Measurements from ENCODE around the gene RHOC.
"Not testable (repeated sequence)": the region's sequence is repeated elsewhere in the genome, so short reads cannot be mapped to it uniquely, and the experiment has no call there.

The RHOC gene

DNA sequence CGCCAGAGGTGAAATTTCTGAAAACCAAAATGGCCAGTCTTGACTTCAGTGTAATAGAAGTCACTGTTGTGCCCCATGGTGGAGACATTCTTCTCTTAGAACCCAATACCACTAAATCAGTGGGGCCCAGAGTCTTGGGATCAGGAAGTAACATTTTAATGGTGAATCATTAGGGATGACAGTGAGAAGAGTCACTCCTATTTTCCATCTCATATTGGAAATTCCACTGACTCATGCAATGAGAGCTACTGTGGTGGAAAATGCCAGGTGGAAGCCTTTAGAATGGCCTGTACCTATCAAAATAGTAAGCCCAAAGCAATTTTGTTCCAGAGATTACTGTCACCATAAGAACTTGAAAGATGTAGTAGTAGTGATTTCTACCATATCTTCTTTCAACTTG is 28.8 kb upstream of the RHOC start:
- peak; percentile 94 for DNase-seq (ENCODE audit: low read depth)
- H3K4me3 ChIP-seq (ENCODE audit: low read length): no peak overlapping the region
- TF ChIP-seq, protein P1, sequence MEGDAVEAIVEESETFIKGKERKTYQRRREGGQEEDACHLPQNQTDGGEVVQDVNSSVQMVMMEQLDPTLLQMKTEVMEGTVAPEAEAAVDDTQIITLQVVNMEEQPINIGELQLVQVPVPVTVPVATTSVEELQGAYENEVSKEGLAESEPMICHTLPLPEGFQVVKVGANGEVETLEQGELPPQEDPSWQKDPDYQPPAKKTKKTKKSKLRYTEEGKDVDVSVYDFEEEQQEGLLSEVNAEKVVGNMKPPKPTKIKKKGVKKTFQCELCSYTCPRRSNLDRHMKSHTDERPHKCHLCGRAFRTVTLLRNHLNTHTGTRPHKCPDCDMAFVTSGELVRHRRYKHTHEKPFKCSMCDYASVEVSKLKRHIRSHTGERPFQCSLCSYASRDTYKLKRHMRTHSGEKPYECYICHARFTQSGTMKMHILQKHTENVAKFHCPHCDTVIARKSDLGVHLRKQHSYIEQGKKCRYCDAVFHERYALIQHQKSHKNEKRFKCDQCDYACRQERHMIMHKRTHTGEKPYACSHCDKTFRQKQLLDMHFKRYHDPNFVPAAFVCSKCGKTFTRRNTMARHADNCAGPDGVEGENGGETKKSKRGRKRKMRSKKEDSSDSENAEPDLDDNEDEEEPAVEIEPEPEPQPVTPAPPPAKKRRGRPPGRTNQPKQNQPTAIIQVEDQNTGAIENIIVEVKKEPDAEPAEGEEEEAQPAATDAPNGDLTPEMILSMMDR (IDR thresholded peaks at IDR 0.05; ENCODE audit: insufficient read depth, low read depth, low read length, missing control alignments): no peak

DNA sequence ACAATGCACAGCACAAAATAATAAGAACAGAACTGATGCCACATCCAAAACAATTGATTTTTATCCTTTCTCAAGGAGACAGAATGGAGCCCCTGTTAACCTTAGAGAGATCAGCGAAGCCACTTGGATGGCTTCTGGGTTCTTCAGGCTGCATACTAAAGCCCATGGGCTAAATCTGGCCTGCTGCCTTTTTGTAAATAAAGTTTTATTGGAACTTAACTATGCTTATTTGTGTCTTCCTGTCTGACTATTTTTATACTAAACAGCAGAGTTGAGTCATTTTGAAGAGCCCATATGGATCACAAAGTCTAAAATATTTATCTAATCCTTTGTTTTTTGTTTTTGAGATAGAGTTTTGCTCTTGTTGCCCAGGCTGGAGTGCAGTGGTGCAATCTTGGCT is 24.5 kb upstream of the RHOC start:
- no peak overlapping the region for H3K4me3 ChIP-seq (ENCODE audit: low read length)
- TF ChIP-seq, protein P1 (IDR thresholded peaks at IDR 0.05; ENCODE audit: insufficient read depth, low read depth, low read length, missing control alignments): no peak
- DNase-seq (ENCODE audit: low read depth): no peak

DNA sequence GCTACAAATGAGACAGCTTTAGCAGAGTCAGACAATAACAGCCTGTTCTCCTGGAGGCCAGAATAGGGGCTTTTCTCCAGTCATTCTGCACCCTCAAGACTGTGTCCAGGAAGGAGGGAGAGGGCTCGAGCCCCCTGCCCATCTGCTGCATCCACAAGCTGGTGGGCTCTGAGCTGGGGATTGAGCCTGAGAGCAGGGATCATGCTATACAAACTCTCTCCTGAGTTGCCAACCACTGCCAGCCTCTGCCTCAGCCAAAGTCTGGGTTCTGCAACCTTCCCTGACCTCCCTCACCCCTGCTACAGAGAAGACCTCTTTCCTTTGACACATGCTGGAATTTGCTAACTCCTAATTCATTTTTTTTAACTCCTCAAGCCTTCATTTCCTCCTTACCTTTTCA is 23.0 kb upstream of the RHOC start:
- DNase-seq (ENCODE audit: low read depth): no peak
- TF ChIP-seq, protein P1 (IDR thresholded peaks at IDR 0.05; ENCODE audit: insufficient read depth, low read depth, low read length, missing control alignments): no peak

DNA sequence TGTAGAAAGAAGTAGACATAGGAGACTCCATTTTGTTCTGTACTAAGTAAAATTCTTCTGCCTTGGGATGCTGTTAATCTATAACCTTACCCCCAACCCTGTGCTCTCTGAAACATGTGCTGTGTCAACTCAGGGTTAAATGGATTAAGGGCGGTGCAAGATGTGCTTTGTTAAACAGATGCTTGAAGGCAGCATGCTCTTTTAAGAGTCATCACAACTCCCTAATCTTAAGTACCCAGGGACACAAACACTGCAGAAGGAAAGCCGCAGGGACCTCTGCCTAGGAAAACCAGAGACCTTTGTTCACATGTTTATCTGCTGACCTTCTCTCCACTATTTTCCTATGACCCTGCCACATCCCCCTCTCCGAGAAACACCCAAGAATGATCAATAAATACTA is 22.1 kb upstream of the RHOC start:
- DNase-seq (ENCODE audit: low read depth); H3K4me3 ChIP-seq (ENCODE audit: low read length): not testable (repeated sequence)

More for the DNA sequence above, 23.0 kb upstream of the RHOC start:
- no peak overlapping the region for H3K4me3 ChIP-seq (ENCODE audit: low read length)

DNA sequence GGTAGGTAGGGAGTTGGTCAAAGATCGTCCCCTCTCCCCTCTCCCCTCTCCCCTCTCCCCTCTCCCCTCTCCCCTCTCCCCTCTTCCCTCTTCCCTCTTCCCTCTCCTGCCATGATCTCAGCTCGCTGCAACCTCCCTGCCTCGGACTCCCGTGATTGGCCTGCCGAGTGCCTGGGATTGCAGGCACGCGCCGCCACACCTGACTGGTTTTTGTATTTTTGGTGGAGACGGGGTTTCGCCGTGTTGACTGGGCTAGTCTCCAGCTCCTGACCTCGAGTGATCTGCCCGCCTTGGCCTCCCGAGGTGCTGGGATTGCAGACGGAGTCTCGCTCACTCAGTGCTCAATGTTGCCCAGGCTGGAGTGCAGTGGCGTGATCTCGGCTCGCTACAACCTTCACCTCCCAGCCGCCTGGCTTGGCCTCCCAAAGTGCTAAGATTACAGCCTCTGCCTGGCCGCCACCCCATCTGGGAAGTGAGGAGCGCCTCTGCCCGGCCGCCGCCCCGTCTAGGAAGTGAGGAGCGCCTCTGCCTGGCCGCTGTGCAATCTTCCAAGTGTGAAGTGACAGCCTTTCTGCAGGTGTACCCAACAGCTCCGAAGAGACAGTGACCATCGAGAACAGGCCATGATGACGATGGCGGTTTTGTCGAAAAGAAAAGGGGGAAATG is 21.5 kb upstream of the RHOC start:
- DNase-seq (ENCODE audit: low read depth); H3K4me3 ChIP-seq (ENCODE audit: low read length): not testable (repeated sequence)

DNA sequence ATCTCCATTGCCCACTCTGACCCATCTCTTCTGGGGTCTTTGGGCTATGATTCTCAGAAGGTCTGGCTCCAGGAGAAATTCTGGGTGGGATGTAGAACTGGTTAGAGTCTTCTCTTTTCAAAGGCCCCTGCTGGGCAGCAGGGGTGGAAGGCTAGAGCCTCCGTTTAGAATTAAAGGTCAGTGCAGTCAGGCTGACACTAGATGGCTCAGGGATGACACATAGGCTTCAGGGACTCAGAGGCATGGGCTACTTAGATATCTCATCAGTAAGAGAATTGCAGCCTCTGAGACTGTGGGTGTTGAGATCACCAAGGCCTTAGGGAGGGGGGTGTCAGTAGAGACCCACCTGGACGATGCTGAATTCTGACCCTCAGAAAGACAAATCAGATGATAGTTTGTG is 20.8 kb upstream of the RHOC start:
- H3K4me3 ChIP-seq (ENCODE audit: low read length): no peak overlapping the region
- TF ChIP-seq, protein P1 (IDR thresholded peaks at IDR 0.05; ENCODE audit: insufficient read depth, low read depth, low read length, missing control alignments): no peak
- DNase-seq (ENCODE audit: low read depth): no peak

DNA sequence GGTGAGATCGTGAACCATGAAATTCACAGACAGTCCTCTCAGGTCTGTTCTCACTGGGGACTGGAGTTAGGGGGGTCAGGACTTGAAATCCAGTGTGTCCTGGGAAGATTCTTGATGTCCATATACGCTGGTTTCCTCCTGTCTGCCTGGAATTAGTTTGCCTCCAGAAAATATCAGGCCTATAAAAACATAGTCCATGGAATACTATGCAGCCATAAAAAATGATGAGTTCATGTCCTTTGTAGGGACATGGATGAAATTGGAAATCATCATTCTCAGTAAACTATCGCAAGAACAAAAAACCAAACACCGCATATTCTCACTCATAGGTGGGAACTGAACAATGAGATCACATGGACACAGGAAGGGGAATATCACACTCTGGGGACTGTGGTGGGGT is 17.3 kb upstream of the RHOC start:
- not testable (repeated sequence) for DNase-seq (ENCODE audit: low read depth); H3K4me3 ChIP-seq (ENCODE audit: low read length)

DNA sequence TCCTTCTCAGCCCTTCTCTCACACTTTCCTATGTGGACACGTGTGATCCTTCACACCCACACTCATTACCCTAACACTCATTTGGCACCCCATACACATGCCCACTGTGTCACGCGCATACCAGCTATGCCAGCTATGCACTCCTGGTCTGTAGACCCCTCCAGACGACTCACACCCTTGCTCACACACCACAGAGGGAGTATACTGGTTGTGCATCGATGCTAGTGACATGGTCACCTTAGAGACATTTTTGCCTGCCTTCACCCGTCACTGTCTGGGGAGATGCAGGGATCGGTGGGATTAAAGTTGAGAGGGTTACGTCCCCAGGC is 16.5 kb upstream of the RHOC start:
- TF ChIP-seq, protein P1 (IDR thresholded peaks at IDR 0.05; ENCODE audit: insufficient read depth, low read depth, low read length, missing control alignments): no peak
- DNase-seq (ENCODE audit: low read depth): no peak
- no peak overlapping the region for H3K4me3 ChIP-seq (ENCODE audit: low read length)
